ENCODE data around the gene BTAF1. TPM values are rescaled to one million over a fixed set of nuclear protein-coding genes. Genes with fewer than 3 reads are reported as not detected.

BTAF1 gene
- total RNA-seq, 1 donor from 2014 or later, result 30.0 TPM

GRCh38 chr10:92038949-92039348, 115.4 kb downstream of the BTAF1 start:
- Mint-ChIP-seq H3K36me3 (ENCODE audit: low read depth, unreplicated experiment) (peaks cover 2% of the 10 kb centered on the region), H3K27me3 (ENCODE audit: unreplicated experiment) (peaks cover 2% of the 10 kb centered on the region), H3K4me1 (ENCODE audit: unreplicated experiment) (no peaks in the 10 kb centered on the region), H3K9me3 (ENCODE audit: unreplicated experiment) (no peaks in the 10 kb centered on the region), H3K4me3 (ENCODE audit: unreplicated experiment) (no peak overlapping the region), H3K27ac (ENCODE audit: unreplicated experiment) (no peak overlapping the region)
- TF ChIP-seq, protein P1, sequence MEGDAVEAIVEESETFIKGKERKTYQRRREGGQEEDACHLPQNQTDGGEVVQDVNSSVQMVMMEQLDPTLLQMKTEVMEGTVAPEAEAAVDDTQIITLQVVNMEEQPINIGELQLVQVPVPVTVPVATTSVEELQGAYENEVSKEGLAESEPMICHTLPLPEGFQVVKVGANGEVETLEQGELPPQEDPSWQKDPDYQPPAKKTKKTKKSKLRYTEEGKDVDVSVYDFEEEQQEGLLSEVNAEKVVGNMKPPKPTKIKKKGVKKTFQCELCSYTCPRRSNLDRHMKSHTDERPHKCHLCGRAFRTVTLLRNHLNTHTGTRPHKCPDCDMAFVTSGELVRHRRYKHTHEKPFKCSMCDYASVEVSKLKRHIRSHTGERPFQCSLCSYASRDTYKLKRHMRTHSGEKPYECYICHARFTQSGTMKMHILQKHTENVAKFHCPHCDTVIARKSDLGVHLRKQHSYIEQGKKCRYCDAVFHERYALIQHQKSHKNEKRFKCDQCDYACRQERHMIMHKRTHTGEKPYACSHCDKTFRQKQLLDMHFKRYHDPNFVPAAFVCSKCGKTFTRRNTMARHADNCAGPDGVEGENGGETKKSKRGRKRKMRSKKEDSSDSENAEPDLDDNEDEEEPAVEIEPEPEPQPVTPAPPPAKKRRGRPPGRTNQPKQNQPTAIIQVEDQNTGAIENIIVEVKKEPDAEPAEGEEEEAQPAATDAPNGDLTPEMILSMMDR (IDR thresholded peaks at IDR 0.05; ENCODE audit: unreplicated experiment), result no peak
- DNase-seq (ENCODE audit: low spot score), result no peak

DNA sequence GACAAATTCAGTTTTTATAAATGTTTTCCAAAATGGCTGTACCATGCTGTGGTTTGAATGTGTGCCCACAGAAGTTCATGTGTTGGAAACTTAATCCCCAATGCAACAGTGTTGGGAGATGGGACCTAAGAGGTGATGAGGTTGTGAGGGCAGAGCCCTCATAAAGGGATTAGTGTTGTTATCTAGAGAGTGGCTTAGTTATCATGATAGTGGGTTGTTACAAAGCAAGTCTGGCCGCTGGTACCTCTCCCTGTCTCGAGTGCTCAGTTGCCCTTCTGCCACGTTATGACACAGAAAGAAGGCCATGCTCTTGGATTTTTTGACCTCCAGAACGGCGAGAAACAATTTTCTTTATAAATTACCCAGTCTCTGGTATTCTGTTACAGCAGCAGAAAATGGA, 119.0 kb downstream of the BTAF1 start:
- no peaks in the 10 kb centered on the region for H3K36me3 Mint-ChIP-seq (ENCODE audit: low read depth, unreplicated experiment)
- no peak overlapping the region for H3K27ac Mint-ChIP-seq (ENCODE audit: unreplicated experiment)
- H3K4me3 Mint-ChIP-seq (ENCODE audit: unreplicated experiment), result no peak overlapping the region
- DNase-seq (ENCODE audit: low spot score), result no peak
- peaks cover 5% of the 10 kb centered on the region for H3K27me3 Mint-ChIP-seq (ENCODE audit: unreplicated experiment)
- no peaks in the 10 kb centered on the region for H3K4me1 Mint-ChIP-seq (ENCODE audit: unreplicated experiment)
- no peaks in the 10 kb centered on the region for H3K9me3 Mint-ChIP-seq (ENCODE audit: unreplicated experiment)
- TF ChIP-seq, protein P1 (IDR thresholded peaks at IDR 0.05; ENCODE audit: unreplicated experiment), result no peak

DNA sequence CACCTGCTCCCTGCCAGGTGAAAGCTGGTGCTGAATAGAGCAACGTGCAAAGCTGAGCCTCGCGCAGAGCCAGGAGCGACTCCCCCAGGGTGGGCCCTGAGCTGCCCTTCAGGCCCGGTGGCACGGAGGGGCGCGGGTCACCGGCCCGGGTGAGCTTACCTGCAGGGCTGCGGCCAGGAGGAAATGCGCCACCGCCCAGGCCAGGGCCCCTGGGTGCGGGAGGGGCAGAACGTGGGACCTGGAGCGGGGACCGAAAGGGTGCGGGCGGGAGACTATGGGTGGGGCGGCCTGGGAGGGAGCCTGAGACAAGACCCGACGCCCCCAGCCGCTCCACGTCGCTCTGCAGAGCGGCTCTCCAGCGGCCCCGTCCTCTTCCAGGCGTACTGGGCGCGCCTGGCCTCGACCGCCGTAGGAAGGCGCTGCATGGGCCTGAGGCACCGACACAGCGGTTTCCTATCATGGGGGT, 122.1 kb downstream of the BTAF1 start:
- H3K4me3 Mint-ChIP-seq (ENCODE audit: unreplicated experiment), result no peak overlapping the region
- H3K9me3 Mint-ChIP-seq (ENCODE audit: unreplicated experiment), result no peaks in the 10 kb centered on the region
- H3K27ac Mint-ChIP-seq (ENCODE audit: unreplicated experiment), result no peak overlapping the region
- H3K4me1 Mint-ChIP-seq (ENCODE audit: unreplicated experiment), result peaks cover 4% of the 10 kb centered on the region
- DNase-seq (ENCODE audit: low spot score), result peak; percentile 29
- H3K27me3 Mint-ChIP-seq (ENCODE audit: unreplicated experiment), result peaks cover 5% of the 10 kb centered on the region
- TF ChIP-seq, protein P1 (IDR thresholded peaks at IDR 0.05; ENCODE audit: unreplicated experiment), result no peak
- H3K36me3 Mint-ChIP-seq (ENCODE audit: low read depth, unreplicated experiment), result no peaks in the 10 kb centered on the region

DNA sequence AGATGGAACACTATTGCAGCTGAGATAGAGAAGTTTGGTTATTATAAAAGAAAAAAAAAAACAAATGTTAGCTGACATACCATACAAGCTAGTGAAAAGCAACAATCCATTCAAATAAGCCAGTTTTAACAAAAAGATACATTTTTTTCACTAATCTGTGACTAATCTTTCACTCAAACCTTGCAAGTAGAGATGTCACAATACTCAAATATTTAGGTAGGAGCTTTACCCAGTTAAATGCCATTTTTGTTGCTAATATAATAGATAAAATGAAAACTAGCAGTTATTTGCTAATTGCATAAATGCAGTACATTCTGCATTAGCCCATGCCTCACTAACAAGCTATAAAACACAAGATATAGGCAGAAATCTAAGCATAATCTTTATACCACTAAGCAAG, 123.6 kb downstream of the BTAF1 start:
- Mint-ChIP-seq H3K4me1 (ENCODE audit: unreplicated experiment) (peaks cover 4% of the 10 kb centered on the region), H3K9me3 (ENCODE audit: unreplicated experiment) (no peaks in the 10 kb centered on the region), H3K36me3 (ENCODE audit: low read depth, unreplicated experiment) (no peaks in the 10 kb centered on the region), H3K4me3 (ENCODE audit: unreplicated experiment) (no peak overlapping the region), H3K27ac (ENCODE audit: unreplicated experiment) (no peak overlapping the region), H3K27me3 (ENCODE audit: unreplicated experiment) (peaks cover 5% of the 10 kb centered on the region)
- TF ChIP-seq, protein P1 (IDR thresholded peaks at IDR 0.05; ENCODE audit: unreplicated experiment), result no peak
- no peak for DNase-seq (ENCODE audit: low spot score)

- no peak overlapping the region for H3K4me3 Mint-ChIP-seq (ENCODE audit: unreplicated experiment)
- no peak overlapping the region for H3K27ac Mint-ChIP-seq (ENCODE audit: unreplicated experiment)
- H3K9me3 Mint-ChIP-seq (ENCODE audit: unreplicated experiment), result no peaks in the 10 kb centered on the region
- DNase-seq (ENCODE audit: low spot score), result no peak
- peaks cover 4% of the 10 kb centered on the region for H3K4me1 Mint-ChIP-seq (ENCODE audit: unreplicated experiment)
- TF ChIP-seq, protein P1 (IDR thresholded peaks at IDR 0.05; ENCODE audit: unreplicated experiment), result no peak
- H3K27me3 Mint-ChIP-seq (ENCODE audit: unreplicated experiment), result no peaks in the 10 kb centered on the region
- no peaks in the 10 kb centered on the region for H3K36me3 Mint-ChIP-seq (ENCODE audit: low read depth, unreplicated experiment)
Observed at GRCh38 chr10:92052088-92052487, 128.5 kb downstream of the BTAF1 start.
